Measurements from ENCODE around the gene ZBTB7B. TPM values are rescaled to one million over a fixed set of nuclear protein-coding genes. Genes with fewer than 3 reads are reported as not detected.
A peak's percentile ranks its signal among the peaks of the same experiment; 100 is the strongest.

ZBTB7B gene
- total RNA-seq, 1 donor from 2014 or later = 56.6 TPM

DNA sequence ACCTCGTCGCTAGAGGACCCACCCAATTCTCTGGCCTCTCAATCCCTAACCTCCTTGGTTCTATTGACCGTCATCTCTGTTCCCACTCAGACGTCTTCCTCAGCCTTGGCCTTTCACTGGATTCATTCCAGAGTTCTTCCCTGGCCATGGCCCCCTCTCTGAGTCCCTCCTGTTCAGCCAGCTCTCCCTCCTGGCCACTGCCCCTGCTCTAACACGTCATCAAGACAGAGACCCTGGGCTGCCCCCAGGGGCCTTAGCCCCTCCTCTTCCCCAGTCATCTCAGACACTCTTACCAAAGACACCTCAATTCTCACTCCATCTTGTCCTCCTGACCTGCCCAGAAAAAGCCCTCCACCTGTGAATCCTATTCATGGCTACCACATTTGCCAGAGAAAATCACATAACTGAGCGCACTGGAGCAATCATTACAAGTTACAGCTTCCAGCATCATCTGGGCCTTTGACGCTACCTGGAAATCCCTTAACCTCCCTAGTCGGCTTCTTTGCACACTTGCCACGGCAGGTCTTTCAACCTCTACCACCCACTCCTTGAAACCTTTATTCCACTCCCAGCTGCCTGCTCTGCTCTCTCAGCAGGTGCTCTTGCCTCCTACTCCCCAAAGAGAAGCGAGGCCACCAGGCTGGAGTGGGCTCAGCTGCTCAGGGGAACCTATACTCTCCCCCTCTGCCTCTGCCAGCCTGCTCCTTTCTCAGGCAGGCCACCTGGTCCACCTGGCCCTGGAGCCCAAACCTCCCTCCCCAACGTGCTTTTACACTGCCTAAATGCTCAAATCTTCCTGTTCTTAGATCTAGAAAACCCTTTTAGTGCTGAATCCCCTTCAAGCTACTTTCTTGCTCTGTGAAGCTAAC lies 17.0 kb downstream of the ZBTB7B start:
- ATAC-seq (ENCODE audit: low read depth) (no peak), DNase-seq (no peak)
- Mint-ChIP-seq H3K4me3 (peak overlapping the region; percentile 36), H3K27ac (peak overlapping the region; percentile 87), H3K36me3 (ENCODE audit: low read depth) (peaks cover 8% of the 10 kb centered on the region), H3K9me3 (no peaks in the 10 kb centered on the region), H3K4me1 (peaks cover 48% of the 10 kb centered on the region), H3K27me3 (no peaks in the 10 kb centered on the region)
- CTCF ChIA-PET = interaction anchor here (0.7 to 1.3 kb wide), 6 partner anchors 19 to 65 kb away, joined by 3 to 6 read pairs (median 3); no protein-coding TSS in a partner anchor
- TF ChIP-seq, protein P1, sequence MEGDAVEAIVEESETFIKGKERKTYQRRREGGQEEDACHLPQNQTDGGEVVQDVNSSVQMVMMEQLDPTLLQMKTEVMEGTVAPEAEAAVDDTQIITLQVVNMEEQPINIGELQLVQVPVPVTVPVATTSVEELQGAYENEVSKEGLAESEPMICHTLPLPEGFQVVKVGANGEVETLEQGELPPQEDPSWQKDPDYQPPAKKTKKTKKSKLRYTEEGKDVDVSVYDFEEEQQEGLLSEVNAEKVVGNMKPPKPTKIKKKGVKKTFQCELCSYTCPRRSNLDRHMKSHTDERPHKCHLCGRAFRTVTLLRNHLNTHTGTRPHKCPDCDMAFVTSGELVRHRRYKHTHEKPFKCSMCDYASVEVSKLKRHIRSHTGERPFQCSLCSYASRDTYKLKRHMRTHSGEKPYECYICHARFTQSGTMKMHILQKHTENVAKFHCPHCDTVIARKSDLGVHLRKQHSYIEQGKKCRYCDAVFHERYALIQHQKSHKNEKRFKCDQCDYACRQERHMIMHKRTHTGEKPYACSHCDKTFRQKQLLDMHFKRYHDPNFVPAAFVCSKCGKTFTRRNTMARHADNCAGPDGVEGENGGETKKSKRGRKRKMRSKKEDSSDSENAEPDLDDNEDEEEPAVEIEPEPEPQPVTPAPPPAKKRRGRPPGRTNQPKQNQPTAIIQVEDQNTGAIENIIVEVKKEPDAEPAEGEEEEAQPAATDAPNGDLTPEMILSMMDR (IDR thresholded peaks at IDR 0.05) = no peak
- POLR2A ChIA-PET = interaction anchor here (1.2 to 2.8 kb wide), 2 partner anchors 9 to 59 kb away, joined by 3 to 22 read pairs; partner anchors contain the start of gene PYGO2
- intact Hi-C loops (cut with micrococcal nuclease) = no loop called here

DNA sequence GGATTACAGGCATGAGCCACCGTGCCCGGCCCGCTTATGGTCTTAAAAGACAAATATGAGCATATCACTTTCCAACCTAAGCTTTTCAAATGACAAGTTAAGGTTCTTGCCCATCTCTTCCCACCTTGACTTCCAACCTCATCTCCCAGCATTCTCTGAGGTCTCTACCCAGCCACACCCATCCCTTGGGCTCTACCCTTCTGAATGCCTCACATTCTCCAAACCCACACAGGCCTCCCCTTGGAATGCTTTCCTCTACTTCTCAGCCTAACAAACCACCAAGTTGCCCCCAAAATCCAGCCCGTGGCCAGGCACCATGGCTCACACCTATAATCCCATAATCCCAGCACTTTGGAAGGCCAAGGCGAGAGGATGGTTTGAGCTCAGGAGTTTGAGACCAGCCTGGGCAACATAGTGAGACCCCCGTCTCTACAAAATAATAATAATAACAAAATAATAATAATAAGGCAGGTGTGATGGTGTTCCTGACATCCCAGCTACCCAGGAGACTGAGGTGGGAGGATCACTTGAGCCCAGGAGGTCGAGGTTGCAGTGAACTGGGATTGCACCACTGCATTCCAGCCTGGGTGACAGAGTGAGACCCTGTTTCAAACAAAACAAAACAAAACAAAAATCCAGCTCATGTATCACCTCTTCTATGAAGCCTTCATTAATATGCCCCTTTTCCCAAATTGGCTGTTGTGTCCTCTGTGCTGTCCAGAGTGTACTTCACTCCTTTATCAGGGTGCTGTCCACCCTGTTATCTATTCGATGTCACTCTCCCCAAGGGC lies 19.7 kb downstream of the ZBTB7B start:
- Mint-ChIP-seq H3K27me3 (no peaks in the 10 kb centered on the region), H3K4me3 (no peak overlapping the region), H3K36me3 (ENCODE audit: low read depth) (peaks cover 1% of the 10 kb centered on the region), H3K4me1 (peaks cover 30% of the 10 kb centered on the region), H3K27ac (no peak overlapping the region), H3K9me3 (no peaks in the 10 kb centered on the region)
- intact Hi-C loops (cut with micrococcal nuclease) = no loop called here
- no peak for DNase-seq
- TF ChIP-seq, protein P1 (IDR thresholded peaks at IDR 0.05) = no peak
- ATAC-seq (ENCODE audit: low read depth) = no peak
- ChIA-PET CTCF (interaction anchor here (0.6 to 2.1 kb wide), 5 partner anchors 22 to 78 kb away, joined by 3 to 7 read pairs (median 4); partner anchors contain the start of gene ADAM15), POLR2A (interaction anchor here (1.1 kb wide), 1 partner anchor 47 kb away, joined by 3 read pairs; no protein-coding TSS in a partner anchor)

DNA sequence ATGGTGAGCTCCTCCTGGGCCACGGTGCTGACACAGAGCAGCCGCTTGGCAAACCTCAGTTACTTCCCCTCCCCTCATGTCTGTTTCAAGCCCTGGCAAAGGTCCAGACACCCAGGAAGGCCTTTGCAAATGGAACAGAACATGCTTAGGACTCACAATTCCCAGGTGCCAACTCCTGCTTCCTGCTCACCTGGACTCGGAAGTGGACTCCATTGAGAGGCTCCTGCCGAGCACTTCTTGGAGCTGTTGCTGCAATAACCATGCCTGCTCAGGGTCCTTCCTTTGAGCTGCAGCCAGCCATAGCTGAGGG lies 20.3 kb downstream of the ZBTB7B start:
- intact Hi-C loops (cut with micrococcal nuclease) = no loop called here
- H3K27ac Mint-ChIP-seq = no peak overlapping the region
- POLR2A ChIA-PET = interaction anchor here (1.1 kb wide), 1 partner anchor 48 kb away, joined by 3 read pairs; no protein-coding TSS in a partner anchor
- H3K27me3 Mint-ChIP-seq = no peaks in the 10 kb centered on the region
- CTCF ChIA-PET = interaction anchor here (0.6 to 2.1 kb wide), 3 partner anchors 22 to 79 kb away, joined by 4 to 7 read pairs (median 4); no protein-coding TSS in a partner anchor
- TF ChIP-seq, protein P1 (IDR thresholded peaks at IDR 0.05) = no peak
- no peaks in the 10 kb centered on the region for H3K9me3 Mint-ChIP-seq
- H3K36me3 Mint-ChIP-seq (ENCODE audit: low read depth) = peaks cover 1% of the 10 kb centered on the region
- peaks cover 25% of the 10 kb centered on the region for H3K4me1 Mint-ChIP-seq
- no peak for ATAC-seq (ENCODE audit: low read depth)
- DNase-seq = no peak
- no peak overlapping the region for H3K4me3 Mint-ChIP-seq

DNA sequence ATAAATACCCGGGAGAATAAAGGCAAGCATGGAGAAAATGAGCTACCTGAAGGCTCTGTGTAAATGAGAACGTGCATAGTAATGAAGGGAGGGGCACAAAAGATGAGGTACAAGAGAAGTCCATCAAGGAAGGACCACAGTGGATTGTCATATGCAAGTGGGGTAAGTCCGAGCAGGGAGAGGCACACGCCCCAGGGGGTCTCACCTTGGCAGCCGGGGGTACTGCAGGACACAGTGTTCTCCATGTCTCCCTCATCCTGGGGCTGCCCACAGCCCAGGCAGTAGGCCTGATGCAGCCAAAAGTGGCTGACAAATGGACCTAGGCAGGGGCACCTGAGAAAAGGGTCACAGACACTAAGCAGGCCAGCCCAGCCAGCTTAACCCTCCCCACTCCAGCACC lies 21.0 kb downstream of the ZBTB7B start:
- intact Hi-C loops (cut with micrococcal nuclease) = no loop called here
- POLR2A ChIA-PET = interaction anchor here (1.1 kb wide), 1 partner anchor 49 kb away, joined by 3 read pairs; no protein-coding TSS in a partner anchor
- TF ChIP-seq, protein P1 (IDR thresholded peaks at IDR 0.05) = no peak
- H3K27ac Mint-ChIP-seq = no peak overlapping the region
- no peaks in the 10 kb centered on the region for H3K27me3 Mint-ChIP-seq
- no peak overlapping the region for H3K4me3 Mint-ChIP-seq
- no peaks in the 10 kb centered on the region for H3K9me3 Mint-ChIP-seq
- DNase-seq = no peak
- ATAC-seq (ENCODE audit: low read depth) = no peak
- CTCF ChIA-PET = interaction anchor here (1.4 to 2.1 kb wide), 2 partner anchors 21 to 79 kb away, joined by 4 to 7 read pairs; no protein-coding TSS in a partner anchor
- H3K36me3 Mint-ChIP-seq (ENCODE audit: low read depth) = peaks cover 1% of the 10 kb centered on the region
- peaks cover 18% of the 10 kb centered on the region for H3K4me1 Mint-ChIP-seq

Measured in activated B cell treated with CpG ODN at 0.5 μM for 24 hours (primary cell).